ENCODE results near the gene PRKCD.

DNA sequence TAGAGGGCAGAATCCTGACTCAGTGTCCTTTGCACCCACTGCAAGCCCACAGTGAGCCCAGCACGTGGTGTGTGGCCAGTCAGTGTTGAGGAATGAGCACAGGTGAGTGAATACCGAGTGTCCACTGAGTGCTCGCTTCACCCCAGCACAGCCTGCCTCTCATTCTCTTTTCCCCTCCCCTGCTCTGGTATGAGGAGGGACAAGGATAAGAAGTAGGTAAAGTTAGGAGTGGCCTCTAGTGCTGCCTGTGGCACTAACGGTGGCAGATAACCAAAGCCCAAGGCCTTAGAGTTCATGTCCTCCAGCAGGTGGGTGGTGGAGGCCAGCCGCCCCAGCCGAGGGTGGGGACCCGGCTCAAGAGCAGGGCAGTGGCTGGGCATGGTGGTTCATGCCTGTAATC, 38.0 kb downstream of the PRKCD start:
- TF ChIP-seq TCF4 (CRISPR knock-in tag; IDR thresholded peaks at IDR 0.05; ENCODE audit: borderline replicate concordance) (no peak), ZFP30 (CRISPR knock-in tag; IDR thresholded peaks at IDR 0.05) (no peak), SNAI2 (CRISPR knock-in tag; IDR thresholded peaks at IDR 0.05) (no peak), ZNF565 (CRISPR knock-in tag; conservative IDR thresholded peaks at IDR 0.05; ENCODE audit: low read depth) (no peak), ZNF8 (CRISPR knock-in tag; IDR thresholded peaks at IDR 0.05) (no peak), PPARA (CRISPR knock-in tag; IDR thresholded peaks at IDR 0.05; ENCODE audit: borderline replicate concordance) (no peak), GLIS3 (CRISPR knock-in tag; IDR thresholded peaks at IDR 0.05) (no peak), BACH2 (CRISPR knock-in tag; IDR thresholded peaks at IDR 0.05; ENCODE audit: borderline replicate concordance) (no peak)
- TF ChIP-seq, protein P1, sequence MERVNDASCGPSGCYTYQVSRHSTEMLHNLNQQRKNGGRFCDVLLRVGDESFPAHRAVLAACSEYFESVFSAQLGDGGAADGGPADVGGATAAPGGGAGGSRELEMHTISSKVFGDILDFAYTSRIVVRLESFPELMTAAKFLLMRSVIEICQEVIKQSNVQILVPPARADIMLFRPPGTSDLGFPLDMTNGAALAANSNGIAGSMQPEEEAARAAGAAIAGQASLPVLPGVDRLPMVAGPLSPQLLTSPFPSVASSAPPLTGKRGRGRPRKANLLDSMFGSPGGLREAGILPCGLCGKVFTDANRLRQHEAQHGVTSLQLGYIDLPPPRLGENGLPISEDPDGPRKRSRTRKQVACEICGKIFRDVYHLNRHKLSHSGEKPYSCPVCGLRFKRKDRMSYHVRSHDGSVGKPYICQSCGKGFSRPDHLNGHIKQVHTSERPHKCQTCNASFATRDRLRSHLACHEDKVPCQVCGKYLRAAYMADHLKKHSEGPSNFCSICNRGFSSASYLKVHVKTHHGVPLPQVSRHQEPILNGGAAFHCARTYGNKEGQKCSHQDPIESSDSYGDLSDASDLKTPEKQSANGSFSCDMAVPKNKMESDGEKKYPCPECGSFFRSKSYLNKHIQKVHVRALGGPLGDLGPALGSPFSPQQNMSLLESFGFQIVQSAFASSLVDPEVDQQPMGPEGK (CRISPR knock-in tag; IDR thresholded peaks at IDR 0.05; ENCODE audit: borderline replicate concordance), result no peak
- TF ChIP-seq, protein P2, sequence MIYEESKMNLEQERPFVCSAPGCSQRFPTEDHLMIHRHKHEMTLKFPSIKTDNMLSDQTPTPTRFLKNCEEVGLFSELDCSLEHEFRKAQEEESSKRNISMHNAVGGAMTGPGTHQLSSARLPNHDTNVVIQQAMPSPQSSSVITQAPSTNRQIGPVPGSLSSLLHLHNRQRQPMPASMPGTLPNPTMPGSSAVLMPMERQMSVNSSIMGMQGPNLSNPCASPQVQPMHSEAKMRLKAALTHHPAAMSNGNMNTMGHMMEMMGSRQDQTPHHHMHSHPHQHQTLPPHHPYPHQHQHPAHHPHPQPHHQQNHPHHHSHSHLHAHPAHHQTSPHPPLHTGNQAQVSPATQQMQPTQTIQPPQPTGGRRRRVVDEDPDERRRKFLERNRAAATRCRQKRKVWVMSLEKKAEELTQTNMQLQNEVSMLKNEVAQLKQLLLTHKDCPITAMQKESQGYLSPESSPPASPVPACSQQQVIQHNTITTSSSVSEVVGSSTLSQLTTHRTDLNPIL (CRISPR knock-in tag; IDR thresholded peaks at IDR 0.05; ENCODE audit: low read depth), result no peak

Measured in SK-N-SH treated with all-trans-retinoic acid at 6 μM for 48 hours (cell line).